ENCODE data around the gene RUSC2. TPM values are rescaled to one million over a fixed set of nuclear protein-coding genes. Genes with fewer than 3 reads are reported as not detected.
"Not testable (repeated sequence)": the region's sequence is repeated elsewhere in the genome, so short reads cannot be mapped to it uniquely, and the experiment has no call there.

The RUSC2 gene
- total RNA-seq, 1 donor from 2014 or later: 4.4 TPM

DNA sequence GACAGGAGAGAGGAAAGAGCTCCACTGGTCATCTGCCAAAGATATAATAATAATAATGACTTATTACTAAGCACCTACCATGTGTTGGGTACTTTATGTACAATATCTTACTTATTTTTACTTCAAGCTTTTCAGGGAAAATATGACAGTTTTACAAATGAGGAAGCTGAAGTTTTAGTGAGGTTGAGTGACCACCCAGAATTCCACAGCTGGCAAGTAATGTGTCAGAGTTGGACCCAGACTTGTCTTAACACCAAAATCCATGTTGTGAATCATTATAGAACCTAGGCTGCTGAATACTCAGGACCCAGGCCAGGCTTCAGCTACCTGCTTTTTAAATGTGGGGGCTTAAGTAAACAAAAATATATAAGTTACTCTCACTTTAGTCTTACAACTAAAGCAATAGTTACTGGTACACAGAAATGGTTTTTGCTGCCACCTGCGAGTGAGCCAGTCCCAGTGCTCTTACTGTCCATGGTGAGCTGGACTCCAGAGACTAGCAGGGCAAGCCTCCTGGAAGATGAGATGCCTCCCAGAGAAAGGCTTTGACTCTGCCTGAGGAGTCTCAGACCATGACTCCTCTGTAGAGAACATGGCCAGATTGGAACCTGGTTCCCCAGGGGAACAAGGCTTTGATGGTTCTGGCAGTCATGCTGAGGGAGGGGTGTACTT, 29.9 kb downstream of the RUSC2 start:
- no peaks in the 10 kb centered on the region for H3K27me3 Mint-ChIP-seq (ENCODE audit: insufficient read depth)
- no peaks in the 10 kb centered on the region for H3K4me1 Mint-ChIP-seq (ENCODE audit: low read depth)
- H3K27ac Mint-ChIP-seq: no peak overlapping the region
- H3K4me3 Mint-ChIP-seq: no peak overlapping the region
- intact Hi-C loops (cut with micrococcal nuclease): no loop called here
- H3K36me3 Mint-ChIP-seq (ENCODE audit: low read depth): no peaks in the 10 kb centered on the region
- DNase-seq (ENCODE audit: low spot score): no peak
- H3K9me3 Mint-ChIP-seq: no peaks in the 10 kb centered on the region

DNA sequence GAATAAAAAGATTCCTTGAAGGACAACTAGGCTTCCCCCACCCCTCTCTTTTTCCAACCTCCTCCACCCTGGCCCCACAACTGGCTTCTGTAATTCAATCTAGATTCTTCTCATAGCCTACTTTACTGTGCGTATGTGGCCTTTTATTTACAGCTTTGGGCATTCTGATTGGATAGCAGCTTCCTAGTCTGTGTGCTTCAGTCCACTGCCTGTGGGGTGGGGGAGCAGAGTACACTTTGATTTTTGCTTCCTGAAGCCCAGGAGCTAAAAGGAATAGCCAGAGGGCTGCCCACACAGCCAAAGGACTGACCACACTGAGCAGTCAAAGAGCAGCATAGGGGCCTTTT, 30.4 kb downstream of the RUSC2 start:
- H3K4me3 Mint-ChIP-seq: no peak overlapping the region
- no peaks in the 10 kb centered on the region for H3K27me3 Mint-ChIP-seq (ENCODE audit: insufficient read depth)
- H3K9me3 Mint-ChIP-seq: no peaks in the 10 kb centered on the region
- no peak overlapping the region for H3K27ac Mint-ChIP-seq
- no peaks in the 10 kb centered on the region for H3K4me1 Mint-ChIP-seq (ENCODE audit: low read depth)
- DNase-seq (ENCODE audit: low spot score): no peak
- no peaks in the 10 kb centered on the region for H3K36me3 Mint-ChIP-seq (ENCODE audit: low read depth)
- intact Hi-C loops (cut with micrococcal nuclease): no loop called here

DNA sequence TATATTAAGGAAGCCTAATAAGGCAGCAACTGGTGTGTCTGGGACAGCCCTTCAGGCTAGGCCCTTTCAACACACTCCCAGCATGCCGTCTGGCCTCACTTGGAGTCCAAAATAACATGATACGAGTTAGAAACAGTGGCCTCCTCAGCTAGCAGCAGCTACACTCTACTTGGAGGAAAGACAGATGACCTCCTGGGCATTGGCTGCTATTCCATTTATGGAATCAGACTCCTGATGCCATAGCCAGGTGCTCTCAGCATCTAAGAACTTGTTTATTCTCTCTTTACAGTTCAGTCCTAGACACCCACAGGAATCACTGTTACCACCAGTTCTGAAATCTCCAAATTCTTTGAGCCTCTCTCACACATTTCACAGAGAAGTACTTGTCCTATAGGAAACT, 31.8 kb downstream of the RUSC2 start:
- intact Hi-C loops (cut with micrococcal nuclease): no loop called here
- Mint-ChIP-seq H3K4me1 (ENCODE audit: low read depth) (no peaks in the 10 kb centered on the region), H3K4me3 (no peak overlapping the region), H3K27me3 (ENCODE audit: insufficient read depth) (no peaks in the 10 kb centered on the region), H3K36me3 (ENCODE audit: low read depth) (no peaks in the 10 kb centered on the region), H3K9me3 (no peaks in the 10 kb centered on the region), H3K27ac (no peak overlapping the region)
- DNase-seq (ENCODE audit: low spot score): no peak

DNA sequence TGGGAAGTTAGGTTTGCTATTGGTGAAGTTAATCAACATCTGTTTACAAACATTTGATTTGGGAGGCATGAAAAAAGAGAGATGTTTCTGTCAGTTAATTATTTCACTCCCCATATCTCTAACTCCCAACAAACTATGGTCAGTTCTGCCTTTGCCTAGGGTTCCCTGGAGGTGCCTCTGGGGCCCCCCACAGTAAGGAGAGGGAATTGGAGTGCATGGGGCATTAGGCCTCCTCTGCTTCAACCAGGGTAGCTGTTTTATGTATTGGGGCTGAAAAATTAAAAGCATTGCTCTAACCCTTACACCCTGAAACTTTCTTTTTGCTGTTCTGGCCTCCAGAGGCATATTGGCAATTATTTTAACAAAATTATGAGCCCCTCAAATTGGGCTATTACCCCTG, 32.3 kb downstream of the RUSC2 start:
- H3K27ac Mint-ChIP-seq: no peak overlapping the region

DNA sequence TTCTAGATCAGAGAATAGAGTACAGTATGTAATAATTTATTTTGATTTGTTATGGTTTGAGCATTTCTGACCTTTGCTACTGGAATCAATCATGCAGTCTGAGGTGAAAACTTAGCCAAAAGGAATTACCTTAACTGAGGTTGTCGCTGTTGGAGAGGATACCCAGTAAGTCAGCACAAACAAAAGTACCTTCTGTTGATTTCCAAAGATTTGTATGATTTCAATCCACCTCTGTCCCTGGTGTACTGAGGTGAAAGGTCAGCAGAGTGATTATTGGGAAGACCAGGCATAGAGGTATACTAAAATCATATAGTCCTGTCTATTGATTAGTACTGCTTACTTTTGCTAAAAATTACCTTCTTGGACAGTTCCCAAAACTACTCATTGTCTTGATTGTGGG, 32.8 kb downstream of the RUSC2 start:
- intact Hi-C loops (cut with micrococcal nuclease): no loop called here
- Mint-ChIP-seq H3K4me3 (no peak overlapping the region), H3K27ac (no peak overlapping the region)

More for the DNA sequence above, 32.3 kb downstream of the RUSC2 start:
- H3K27me3 Mint-ChIP-seq (ENCODE audit: insufficient read depth): no peaks in the 10 kb centered on the region
- H3K36me3 Mint-ChIP-seq (ENCODE audit: low read depth): no peaks in the 10 kb centered on the region
- H3K4me3 Mint-ChIP-seq: no peak overlapping the region
- DNase-seq (ENCODE audit: low spot score): no peak
- intact Hi-C loops (cut with micrococcal nuclease): no loop called here
- H3K4me1 Mint-ChIP-seq (ENCODE audit: low read depth): no peaks in the 10 kb centered on the region
- no peaks in the 10 kb centered on the region for H3K9me3 Mint-ChIP-seq

DNA sequence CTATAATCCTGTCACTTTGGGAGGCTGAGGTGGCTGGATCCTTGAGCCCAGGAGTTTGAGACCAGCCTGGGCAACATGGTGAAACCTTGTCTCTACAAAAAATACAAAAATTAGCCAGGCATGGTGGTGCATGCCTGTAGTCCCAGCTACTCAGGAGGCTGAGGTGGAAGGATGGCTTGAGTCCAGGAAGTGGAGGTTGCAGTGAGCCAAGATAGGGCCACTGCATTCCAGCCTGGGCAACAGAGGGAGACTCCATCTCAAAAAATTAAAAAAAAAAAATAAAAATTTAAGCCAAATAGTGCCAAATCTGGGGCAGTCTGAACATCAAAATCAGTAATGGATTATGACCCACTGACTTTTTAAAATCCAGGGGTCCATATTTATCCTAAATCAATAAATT, 33.6 kb downstream of the RUSC2 start:
- H3K4me1 Mint-ChIP-seq (ENCODE audit: low read depth); H3K4me3 Mint-ChIP-seq; H3K36me3 Mint-ChIP-seq (ENCODE audit: low read depth); DNase-seq (ENCODE audit: low spot score); intact Hi-C loops (cut with micrococcal nuclease); H3K27ac Mint-ChIP-seq; H3K27me3 Mint-ChIP-seq (ENCODE audit: insufficient read depth); H3K9me3 Mint-ChIP-seq: not testable (repeated sequence)

More for the DNA sequence above, 32.8 kb downstream of the RUSC2 start:
- no peaks in the 10 kb centered on the region for H3K27me3 Mint-ChIP-seq (ENCODE audit: insufficient read depth)
- H3K9me3 Mint-ChIP-seq: no peaks in the 10 kb centered on the region
- DNase-seq (ENCODE audit: low spot score): no peak
- no peaks in the 10 kb centered on the region for H3K36me3 Mint-ChIP-seq (ENCODE audit: low read depth)
- no peaks in the 10 kb centered on the region for H3K4me1 Mint-ChIP-seq (ENCODE audit: low read depth)

DNA sequence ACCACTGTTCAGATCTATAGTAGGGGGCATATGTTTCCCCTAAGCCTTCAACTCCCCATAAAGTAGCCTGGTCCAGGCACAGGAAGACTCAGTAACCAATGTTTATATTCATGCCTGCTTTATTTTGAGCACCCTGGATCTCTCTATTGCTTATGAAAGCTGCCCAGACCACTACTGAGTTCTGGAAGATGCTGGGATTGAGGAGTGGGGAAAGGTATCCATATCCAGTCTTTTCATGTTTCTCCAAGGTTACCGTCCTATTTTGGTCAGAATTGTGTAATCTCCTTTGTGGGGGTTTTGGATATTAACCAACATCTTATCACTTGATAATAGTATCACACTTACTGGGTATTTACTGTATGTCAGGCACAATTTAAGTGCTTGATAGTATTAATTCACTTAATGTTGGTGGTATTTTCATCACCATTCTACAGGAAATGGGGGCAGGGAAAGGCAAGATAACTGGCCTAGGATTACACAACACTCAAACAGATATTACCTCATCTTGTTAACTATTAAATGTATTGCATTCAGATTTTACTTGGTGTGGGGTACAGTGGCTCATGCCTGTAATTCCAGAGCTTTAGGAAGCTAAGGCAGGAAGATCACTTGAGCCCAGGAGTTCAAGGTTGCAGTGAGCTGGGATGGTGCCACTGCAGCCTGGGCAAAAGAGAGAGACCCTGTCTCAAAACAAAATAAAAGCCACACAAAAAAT, 36.3 kb downstream of the RUSC2 start:
- H3K36me3 Mint-ChIP-seq (ENCODE audit: low read depth): no peaks in the 10 kb centered on the region
- intact Hi-C loops (cut with micrococcal nuclease): no loop called here
- peaks cover 3% of the 10 kb centered on the region for H3K4me1 Mint-ChIP-seq (ENCODE audit: low read depth)

DNA sequence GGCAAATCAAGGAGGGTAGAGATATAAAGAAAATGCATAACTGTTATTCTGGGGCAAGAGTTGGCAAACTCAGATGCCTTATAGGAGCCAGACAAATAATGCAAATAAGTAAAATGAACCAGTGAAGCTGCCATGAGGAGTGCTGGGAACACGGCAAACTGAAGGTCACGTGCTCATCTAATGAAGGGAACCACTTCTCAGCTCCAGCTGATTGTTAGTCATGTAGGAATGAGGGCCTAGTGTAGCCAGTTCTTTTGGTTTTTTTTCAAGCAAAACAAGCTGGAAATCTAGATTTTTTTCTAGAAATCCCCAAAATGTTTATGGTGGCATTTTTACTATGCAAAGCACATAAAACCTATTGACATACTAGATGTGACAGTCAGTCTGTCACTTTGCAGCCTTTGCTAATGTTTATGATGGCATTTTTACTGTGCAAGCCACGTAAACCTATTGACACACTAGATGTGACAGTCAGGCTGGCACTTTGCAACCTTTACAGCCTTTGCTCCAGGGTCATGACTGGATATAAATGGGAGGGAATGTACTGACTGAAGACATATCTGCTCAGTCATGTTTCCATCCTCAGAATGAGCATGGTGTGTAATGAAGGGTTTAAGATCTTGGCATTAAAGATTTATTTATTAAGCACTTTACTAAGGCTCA, 39.4 kb downstream of the RUSC2 start:
- Mint-ChIP-seq H3K4me1 (ENCODE audit: low read depth) (peaks cover 6% of the 10 kb centered on the region), H3K27me3 (ENCODE audit: insufficient read depth) (peaks cover 1% of the 10 kb centered on the region), H3K4me3 (no peak overlapping the region), H3K9me3 (peaks cover 3% of the 10 kb centered on the region), H3K36me3 (ENCODE audit: low read depth) (no peaks in the 10 kb centered on the region), H3K27ac (no peak overlapping the region)
- no peak for DNase-seq (ENCODE audit: low spot score)
- intact Hi-C loops (cut with micrococcal nuclease): no loop called here

More for the DNA sequence above, 36.3 kb downstream of the RUSC2 start:
- DNase-seq (ENCODE audit: low spot score): no peak
- H3K27ac Mint-ChIP-seq: no peak overlapping the region
- peaks cover 1% of the 10 kb centered on the region for H3K27me3 Mint-ChIP-seq (ENCODE audit: insufficient read depth)
- H3K9me3 Mint-ChIP-seq: peaks cover 2% of the 10 kb centered on the region
- H3K4me3 Mint-ChIP-seq: no peak overlapping the region

DNA sequence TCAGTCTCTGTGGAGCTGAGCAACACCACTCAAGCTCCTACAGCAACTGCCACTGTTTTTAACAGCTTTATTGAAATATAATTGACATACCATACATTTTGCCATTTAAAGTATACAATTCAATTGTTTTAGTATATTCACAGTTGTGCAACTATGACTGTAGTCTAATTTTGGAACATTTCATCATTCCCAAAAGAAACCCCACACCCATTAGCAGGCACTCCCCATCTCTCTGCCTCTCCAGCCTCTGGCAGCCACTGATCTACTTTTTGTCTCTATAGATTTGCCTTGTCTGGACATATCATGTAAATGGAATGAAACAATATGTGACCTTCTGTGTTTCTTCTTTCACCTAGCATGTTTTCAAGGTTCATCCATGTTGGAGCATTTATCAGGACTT, 43.5 kb downstream of the RUSC2 start:
- Mint-ChIP-seq H3K4me3 (no peak overlapping the region), H3K36me3 (ENCODE audit: low read depth) (no peaks in the 10 kb centered on the region)

DNA sequence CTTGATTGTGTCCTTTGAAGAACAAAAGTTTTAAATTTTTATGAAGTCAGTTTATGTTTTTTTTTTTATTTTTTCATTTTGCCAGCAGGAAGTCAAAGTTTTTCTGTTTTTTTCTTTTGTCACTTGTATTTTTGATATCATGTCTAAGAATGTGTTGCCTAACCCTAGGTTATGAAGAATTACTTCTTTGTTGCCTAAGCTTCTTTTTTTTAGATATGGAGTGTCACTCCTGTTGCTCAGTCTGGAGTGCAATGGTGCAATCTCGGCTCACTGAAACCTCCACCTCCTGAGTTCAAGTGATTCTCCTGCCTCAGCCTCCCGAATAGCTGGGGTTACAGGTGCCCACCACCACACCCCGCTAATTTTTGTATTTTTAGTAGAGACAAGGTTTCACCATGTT, 45.0 kb downstream of the RUSC2 start:
- H3K27ac Mint-ChIP-seq; H3K36me3 Mint-ChIP-seq (ENCODE audit: low read depth); H3K4me1 Mint-ChIP-seq (ENCODE audit: low read depth); H3K4me3 Mint-ChIP-seq; intact Hi-C loops (cut with micrococcal nuclease); H3K9me3 Mint-ChIP-seq; H3K27me3 Mint-ChIP-seq (ENCODE audit: insufficient read depth); DNase-seq (ENCODE audit: low spot score): not testable (repeated sequence)

More for the DNA sequence above, 43.5 kb downstream of the RUSC2 start:
- Mint-ChIP-seq H3K9me3 (peaks cover 3% of the 10 kb centered on the region), H3K27me3 (ENCODE audit: insufficient read depth) (peaks cover 3% of the 10 kb centered on the region), H3K27ac (no peak overlapping the region), H3K4me1 (ENCODE audit: low read depth) (peaks cover 6% of the 10 kb centered on the region)
- DNase-seq (ENCODE audit: low spot score): no peak
- intact Hi-C loops (cut with micrococcal nuclease): no loop called here

DNA sequence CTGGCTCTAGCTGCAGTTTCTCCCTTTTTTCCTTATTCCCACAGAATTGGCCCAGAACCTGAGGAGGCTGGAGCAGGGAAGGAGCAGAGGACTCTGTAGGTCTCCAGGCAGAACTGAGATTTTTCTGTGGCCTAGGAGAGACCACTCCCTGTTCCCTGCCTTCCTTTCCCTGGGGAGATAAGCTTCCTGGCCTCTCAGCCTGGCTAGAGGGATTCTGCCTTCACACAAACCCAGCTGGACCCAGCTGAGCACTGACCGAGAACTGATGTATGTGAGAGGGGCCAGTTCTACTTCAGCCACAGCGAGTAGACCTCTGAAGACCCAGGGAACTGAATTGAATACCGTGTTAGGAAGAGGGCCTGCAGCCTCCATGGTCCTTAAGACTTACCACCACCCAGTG, 48.0 kb downstream of the RUSC2 start:
- Mint-ChIP-seq H3K4me1 (ENCODE audit: low read depth) (no peaks in the 10 kb centered on the region), H3K27me3 (ENCODE audit: insufficient read depth) (peaks cover 5% of the 10 kb centered on the region), H3K4me3 (no peak overlapping the region), H3K9me3 (no peaks in the 10 kb centered on the region), H3K27ac (no peak overlapping the region), H3K36me3 (ENCODE audit: low read depth) (no peaks in the 10 kb centered on the region)
- DNase-seq (ENCODE audit: low spot score): no peak
- intact Hi-C loops (cut with micrococcal nuclease): no loop called here

DNA sequence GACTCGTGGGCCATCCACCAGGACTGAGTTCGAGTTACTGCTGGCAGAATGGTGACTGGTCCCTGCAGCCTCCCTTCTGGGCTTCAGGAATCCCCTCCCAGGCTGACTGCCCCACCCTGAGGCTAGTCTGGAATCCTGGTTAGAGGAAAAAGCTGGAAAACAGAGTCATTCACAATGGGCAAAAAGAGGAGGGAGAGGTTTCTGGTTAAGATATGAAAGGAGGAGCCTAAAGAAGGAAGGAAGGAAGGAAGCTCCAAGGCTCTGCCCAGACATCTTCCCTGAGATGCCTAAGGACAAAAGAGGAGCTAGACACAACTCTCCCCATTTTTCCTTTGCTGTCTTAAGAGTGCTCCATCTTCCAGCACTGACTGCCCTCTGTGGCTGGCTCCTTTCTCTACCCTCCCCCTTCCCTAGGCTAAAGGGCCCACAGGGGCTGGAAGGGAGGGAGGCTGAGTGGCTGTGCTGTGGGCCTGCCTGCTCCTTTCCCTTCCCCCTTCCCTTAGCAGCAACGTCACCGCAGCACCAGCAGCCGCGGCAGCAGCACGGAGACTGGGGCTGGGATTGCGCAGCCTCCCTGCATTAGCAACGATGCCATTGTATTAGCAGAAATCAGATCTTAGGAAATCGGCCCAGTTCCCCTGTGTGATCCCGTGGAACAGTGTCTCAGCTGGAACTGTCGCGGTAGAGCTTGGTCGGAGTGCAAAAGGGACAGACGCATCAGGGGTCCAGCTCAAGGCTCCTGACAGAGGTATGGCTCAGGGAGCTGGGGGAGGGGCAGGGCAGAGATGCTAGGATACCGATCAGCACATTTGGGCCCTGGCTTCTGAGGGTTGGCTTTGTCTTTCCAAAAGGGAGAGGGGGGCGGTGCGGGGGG, 48.7 kb downstream of the RUSC2 start:
- intact Hi-C loops (cut with micrococcal nuclease): no loop called here
- Mint-ChIP-seq H3K27me3 (ENCODE audit: insufficient read depth) (peaks cover 5% of the 10 kb centered on the region), H3K36me3 (ENCODE audit: low read depth) (no peaks in the 10 kb centered on the region), H3K4me1 (ENCODE audit: low read depth) (no peaks in the 10 kb centered on the region), H3K4me3 (no peak overlapping the region), H3K9me3 (no peaks in the 10 kb centered on the region), H3K27ac (no peak overlapping the region)
- no peak for DNase-seq (ENCODE audit: low spot score)

All from activated T-helper 1 cell treated with anti-CD3 and anti-CD28 coated beads, Interleukin-12 subunit alpha, Interleukin-12 subunit beta, Interleukin-2, Interleukin-4 antibody, amounts not matched to agents 30 ng/mL and 10 ng/mL and 1 ng/mL, durations not matched to agents 14 hours and 24 hours and 36 hours (primary cell).